ENCODE data around the gene MS4A4E. TPM values are rescaled to one million over a fixed set of nuclear protein-coding genes. Genes with fewer than 3 reads are reported as not detected.
A peak's percentile ranks its signal among the peaks of the same experiment; 100 is the strongest.
"Not testable (repeated sequence)": the region's sequence is repeated elsewhere in the genome, so short reads cannot be mapped to it uniquely, and the experiment has no call there.

MS4A4E gene
- total RNA-seq, 2 donors from 2014 or later = 1.5 TPM; not detected in 1

- 73% methylated on average over 3 of the region's 3 CpGs for WGBS
- no peak overlapping the region for H3K4me3 ChIP-seq
- no peaks in the 10 kb centered on the region for H3K9me3 ChIP-seq
- intact Hi-C loops (cut with DNase I) = no loop called here
- no peak for DNase-seq (ENCODE audit: low spot score)
- no peak overlapping the region for H3K27ac ChIP-seq
- TF ChIP-seq CTCF (IDR thresholded peaks at IDR 0.05) (no peak), POLR2A (IDR thresholded peaks at IDR 0.05) (no peak), POLR2AphosphoS5 (IDR thresholded peaks at IDR 0.05) (no peak)
- H3K27me3 ChIP-seq (replicated peaks; ENCODE audit: insufficient read depth) = no peaks in the 10 kb centered on the region
- H3K4me1 ChIP-seq (replicated peaks) = no peaks in the 10 kb centered on the region
- H3K36me3 ChIP-seq = no peaks in the 10 kb centered on the region
Observed at GRCh38 chr11:60158636-60159035, 84.3 kb downstream of the MS4A4E start.

- WGBS = 78% methylated on average over 3 of the region's 3 CpGs
- H3K27ac ChIP-seq = no peak overlapping the region
- H3K4me3 ChIP-seq = no peak overlapping the region
- no peaks in the 10 kb centered on the region for H3K9me3 ChIP-seq
- H3K27me3 ChIP-seq (replicated peaks; ENCODE audit: insufficient read depth) = no peaks in the 10 kb centered on the region
- intact Hi-C loops (cut with DNase I) = no loop called here
- no peaks in the 10 kb centered on the region for H3K36me3 ChIP-seq
- TF ChIP-seq POLR2AphosphoS5 (IDR thresholded peaks at IDR 0.05) (no peak), CTCF (IDR thresholded peaks at IDR 0.05) (no peak), POLR2A (IDR thresholded peaks at IDR 0.05) (no peak)
- DNase-seq (ENCODE audit: low spot score) = no peak
- no peaks in the 10 kb centered on the region for H3K4me1 ChIP-seq (replicated peaks)
Observed at GRCh38 chr11:60155931-60156330, 87.0 kb downstream of the MS4A4E start.

GRCh38 chr11:60152727-60153126 is 90.2 kb downstream of the MS4A4E start:
- H3K27me3 ChIP-seq (replicated peaks; ENCODE audit: insufficient read depth); H3K36me3 ChIP-seq; H3K4me1 ChIP-seq (replicated peaks); H3K9me3 ChIP-seq; intact Hi-C loops (cut with DNase I); DNase-seq (ENCODE audit: low spot score); H3K4me3 ChIP-seq; H3K27ac ChIP-seq: not testable (repeated sequence)

GRCh38 chr11:60150279-60150678 is 92.7 kb downstream of the MS4A4E start:
- Histone ChIP-seq H3K4me1 (replicated peaks) (no peaks in the 10 kb centered on the region), H3K27ac (no peak overlapping the region), H3K27me3 (replicated peaks; ENCODE audit: insufficient read depth) (no peaks in the 10 kb centered on the region), H3K4me3 (no peak overlapping the region), H3K9me3 (no peaks in the 10 kb centered on the region), H3K36me3 (no peaks in the 10 kb centered on the region)
- no peak for DNase-seq (ENCODE audit: low spot score)
- intact Hi-C loops (cut with DNase I) = no loop called here
- TF ChIP-seq POLR2A (IDR thresholded peaks at IDR 0.05) (no peak), CTCF (IDR thresholded peaks at IDR 0.05) (no peak), POLR2AphosphoS5 (IDR thresholded peaks at IDR 0.05) (no peak)
- WGBS = 84% methylated on average over 1 of the region's 1 CpG

Small RNAs within 50 kb of the gene (microRNA-seq; reads per million reads assigned to microRNA genes)
- 1.1 reads per million, percentile 11 among the genes with 10 or more reads in this experiment for gene MIR6503

Small RNAs within 50 kb of the gene (small RNA-seq; reads per million reads assigned to genes)
- gene MIR6503 = 0.50 to 0.56 reads per million in 2 donors

Other genes starting within 250 kb of the MS4A4E start
- gene OOSP4B, start 226.0 kb downstream of the MS4A4E start, total RNA-seq = not detected
- gene OOSP2, start 202.7 kb downstream of the MS4A4E start, total RNA-seq = 10 to 100 TPM in 1 of 2 donors, not detected in 1; 16.0 TPM
- gene MS4A3, start 186.5 kb downstream of the MS4A4E start, total RNA-seq = not detected
- 1 to 10 TPM in 1 of 2 donors, not detected in 1; 2.0 TPM for gene MS4A2, start 154.5 kb downstream of the MS4A4E start, total RNA-seq
- gene MS4A6A, start 60.1 kb downstream of the MS4A4E start, total RNA-seq = 10 to 100 TPM; 13.4 to 44.1 TPM
- gene MS4A4A, start 37.5 kb upstream of the MS4A4E start, total RNA-seq = 10 to 100 TPM in 1 of 2 donors, 1 to 10 TPM in 1; 2.1 to 10.6 TPM
- 1 to 10 TPM in 1 of 2 donors, not detected in 1; 1.4 TPM for gene MS4A6E, start 84.1 kb upstream of the MS4A4E start, total RNA-seq
- 1 to 10 TPM; 3.7 to 7.6 TPM for gene MS4A7, start 135.4 kb upstream of the MS4A4E start, total RNA-seq
- gene MS4A14, start 153.3 kb upstream of the MS4A4E start, total RNA-seq = 1 to 10 TPM in 1 of 2 donors, under 1 TPM in 1; 0.23 to 6.1 TPM
- 1 to 10 TPM in 1 of 2 donors, not detected in 1; 9.1 TPM for gene MS4A5, start 186.4 kb upstream of the MS4A4E start, total RNA-seq
- gene MS4A1, start 212.7 kb upstream of the MS4A4E start, total RNA-seq = not detected
- gene MS4A12, start 249.6 kb upstream of the MS4A4E start, total RNA-seq = not detected

Data from prostate gland (tissue), 2 donors.